GM12865 (cell line): ENCODE data around the gene CDK10.
"Not testable (repeated sequence)": the region's sequence is repeated elsewhere in the genome, so short reads cannot be mapped to it uniquely, and the experiment has no call there.

Source experiments
- DNase-seq: peaks from one replicate; pipeline ENCODE4 v3.0.0; 2010; ENCODE audit warnings: low read depth
- H3K4me3 ChIP-seq: 2 replicates; pipeline ENCODE4 v1.5.1; 2011; ENCODE audit warnings: mild to moderate bottlenecking, low read depth, low read length, control low read depth
- CTCF ChIP-seq: IDR thresholded peaks from 2 replicates; pipeline ENCODE4 v1.5.1; 2011; ENCODE audit warnings: low read length, control low read depth, low read depth, inconsistent platforms; ENCODE audit not compliant: insufficient read depth; ENCODE audit errors: missing control alignments

The CDK10 gene

GRCh38 chr16:89691231-89691985, 4.9 kb downstream of the CDK10 start:
- no peak for TF ChIP-seq CTCF
- no peak for DNase-seq
- H3K4me3 ChIP-seq = no peak overlapping the region

- no peak for DNase-seq
- H3K4me3 ChIP-seq = no peak overlapping the region
- no peak for TF ChIP-seq CTCF
Observed at GRCh38 chr16:89691986-89692569, 5.6 kb downstream of the CDK10 start.

- no peak for TF ChIP-seq CTCF
- no peak overlapping the region for H3K4me3 ChIP-seq
- DNase-seq = no peak
Observed at GRCh38 chr16:89693289-89693731, 6.8 kb downstream of the CDK10 start.

GRCh38 chr16:89693931-89694783, 7.7 kb downstream of the CDK10 start:
- no peak for DNase-seq
- no peak overlapping the region for H3K4me3 ChIP-seq

GRCh38 chr16:89694784-89695085, 8.2 kb downstream of the CDK10 start:
- not testable (repeated sequence) for H3K4me3 ChIP-seq, DNase-seq

More at GRCh38 chr16:89693931-89694783, 7.7 kb downstream of the CDK10 start:
- no peak for TF ChIP-seq CTCF

GRCh38 chr16:89695086-89695874, 8.8 kb downstream of the CDK10 start:
- no peak for DNase-seq
- no peak overlapping the region for H3K4me3 ChIP-seq
- TF ChIP-seq CTCF = no peak
